OCI-LY7 (cell line): ENCODE data around the gene GRIP1.

ENCODE experiments used
- CTCF ChIP-seq: fragments of 200-600 bp; sonication (generic); conservative IDR thresholded peaks from 2 replicates; pipeline ENCODE4 v1.5.1; 2014; ENCODE audit warnings: mild to moderate bottlenecking, antibody characterized with exemption, low read length, moderate library complexity, mixed read lengths
- EZH2phosphoT487 ChIP-seq: fragments of 200-600 bp; sonication (generic); IDR thresholded peaks from 2 replicates; pipeline ENCODE4 v1.6.1; 2018; ENCODE audit warnings: low read depth, borderline replicate concordance, mild to moderate bottlenecking, mixed run types, antibody characterized with exemption, low read length, moderate library complexity, mixed read lengths

DNA sequence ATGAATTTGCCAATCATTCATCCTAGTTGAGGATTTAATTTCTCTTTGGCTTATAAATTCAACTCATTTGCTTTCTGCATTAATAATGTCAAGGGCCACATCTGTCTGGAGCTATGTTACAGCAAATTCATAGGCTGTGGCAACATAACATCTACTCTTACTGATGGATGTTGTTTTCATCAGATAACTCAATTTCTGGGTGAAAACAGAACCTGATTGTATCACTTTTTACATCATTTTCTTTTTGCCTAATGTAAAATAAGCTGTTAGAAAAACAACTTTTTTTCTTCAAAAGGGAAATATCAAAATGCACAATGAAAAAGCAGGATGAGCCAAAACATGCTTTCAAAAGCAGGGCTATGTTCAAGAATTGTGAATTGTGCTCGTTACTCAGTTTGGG, 303.3 kb downstream of the GRIP1 start:
- TF ChIP-seq CTCF (no peak), EZH2phosphoT487 (no peak)
